BE2C (cell line): ENCODE measurements around the gene ANGPTL8.

Experiments used
- DNase-seq: peaks from one replicate; pipeline ENCODE4 v3.0.0-alpha.2; 2020
- H3K27me3 ChIP-seq: fragments of 250-450 bp; sonication (Bioruptor Pico); 2 replicates; pipeline ENCODE4 v1.5.1; 2020; ENCODE audit warnings: mild to moderate bottlenecking
- H3K36me3 ChIP-seq: fragments of 250-450 bp; sonication (Bioruptor Pico); 2 replicates; pipeline ENCODE4 v1.5.1; 2020; ENCODE audit warnings: mild to moderate bottlenecking
- H3K4me1 ChIP-seq: fragments of 250-450 bp; sonication (Bioruptor Pico); 2 replicates; pipeline ENCODE4 v1.5.1; 2020
- H3K4me3 ChIP-seq: 2 replicates; pipeline ENCODE4 v1.5.1; 2011; ENCODE audit warnings: low read depth, low read length
- H3K9me3 ChIP-seq: fragments of 250-450 bp; sonication (Bioruptor Pico); 2 replicates; pipeline ENCODE4 v1.5.1; 2020
- TF ChIP-seq, protein P1 (sequence below): IDR thresholded peaks from 2 replicates; pipeline ENCODE4 v1.5.1; 2012; ENCODE audit warnings: mild to moderate bottlenecking, low read depth, low read length

The ANGPTL8 gene

DNA sequence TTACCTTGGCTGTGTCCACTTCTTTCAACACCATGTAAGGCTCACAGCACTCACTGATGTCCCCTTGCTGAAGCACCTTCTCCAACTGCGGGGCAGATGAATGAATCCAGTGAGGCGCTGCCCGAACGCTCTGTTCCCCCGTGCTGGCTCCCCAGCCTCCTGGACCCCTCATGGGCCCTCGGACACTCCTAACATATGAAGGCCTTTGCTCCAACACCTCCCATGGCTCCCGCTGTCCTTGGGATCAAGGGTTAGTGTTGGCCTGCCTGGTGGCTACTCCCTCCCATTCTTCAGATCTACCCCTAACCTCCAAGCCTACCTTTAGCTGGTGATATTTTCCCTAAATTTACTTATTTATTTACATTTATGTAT lies 4.4 kb downstream of the ANGPTL8 start:
- Histone ChIP-seq H3K4me1 (peaks cover 2% of the 10 kb centered on the region; the same call in 1 of the 2 replicates), H3K4me3 (peak overlapping the region; percentile 47), H3K36me3 (no peaks in the 10 kb centered on the region), H3K9me3 (no peaks in the 10 kb centered on the region), H3K27me3 (no peaks in the 10 kb centered on the region)
- DNase-seq = no peak
- TF ChIP-seq, protein P1, sequence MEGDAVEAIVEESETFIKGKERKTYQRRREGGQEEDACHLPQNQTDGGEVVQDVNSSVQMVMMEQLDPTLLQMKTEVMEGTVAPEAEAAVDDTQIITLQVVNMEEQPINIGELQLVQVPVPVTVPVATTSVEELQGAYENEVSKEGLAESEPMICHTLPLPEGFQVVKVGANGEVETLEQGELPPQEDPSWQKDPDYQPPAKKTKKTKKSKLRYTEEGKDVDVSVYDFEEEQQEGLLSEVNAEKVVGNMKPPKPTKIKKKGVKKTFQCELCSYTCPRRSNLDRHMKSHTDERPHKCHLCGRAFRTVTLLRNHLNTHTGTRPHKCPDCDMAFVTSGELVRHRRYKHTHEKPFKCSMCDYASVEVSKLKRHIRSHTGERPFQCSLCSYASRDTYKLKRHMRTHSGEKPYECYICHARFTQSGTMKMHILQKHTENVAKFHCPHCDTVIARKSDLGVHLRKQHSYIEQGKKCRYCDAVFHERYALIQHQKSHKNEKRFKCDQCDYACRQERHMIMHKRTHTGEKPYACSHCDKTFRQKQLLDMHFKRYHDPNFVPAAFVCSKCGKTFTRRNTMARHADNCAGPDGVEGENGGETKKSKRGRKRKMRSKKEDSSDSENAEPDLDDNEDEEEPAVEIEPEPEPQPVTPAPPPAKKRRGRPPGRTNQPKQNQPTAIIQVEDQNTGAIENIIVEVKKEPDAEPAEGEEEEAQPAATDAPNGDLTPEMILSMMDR = no peak

DNA sequence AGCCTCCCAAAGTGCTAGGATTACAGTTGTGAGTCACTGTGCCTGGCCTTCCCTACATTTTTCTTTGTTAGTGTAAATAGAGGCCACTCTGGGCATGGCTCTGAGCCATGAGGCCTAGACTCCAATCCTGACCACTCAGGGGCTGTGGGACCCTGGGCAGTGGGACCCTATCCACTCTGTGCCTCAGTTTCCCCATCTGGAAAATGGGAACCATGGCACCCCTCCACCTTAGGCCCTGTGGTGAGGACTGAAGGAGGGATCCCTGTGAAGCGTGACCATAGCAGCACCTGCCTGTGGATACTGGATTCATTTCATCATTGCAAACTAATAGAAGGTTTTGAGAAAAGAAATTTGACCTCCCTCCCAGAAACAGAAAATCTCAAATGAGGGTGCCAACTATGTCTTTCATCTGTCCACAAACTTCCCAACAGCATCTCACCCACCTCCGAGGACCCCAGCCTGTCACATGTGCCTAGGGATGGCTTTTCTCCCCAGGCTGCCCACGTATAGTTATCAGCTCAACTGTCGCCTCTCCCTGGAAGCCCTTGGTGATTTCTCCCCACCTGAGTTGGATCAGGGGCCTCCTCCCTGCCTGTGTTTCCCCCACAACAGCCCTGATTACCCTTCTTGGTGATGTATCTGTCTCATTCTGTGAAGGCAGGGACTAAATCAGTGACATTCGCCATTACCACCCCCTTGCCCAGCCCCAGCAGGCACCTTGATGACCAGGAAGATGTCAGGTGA lies 5.6 kb downstream of the ANGPTL8 start:
- no peak for DNase-seq
- no peaks in the 10 kb centered on the region for H3K27me3 ChIP-seq
- no peak overlapping the region for H3K4me3 ChIP-seq
- no peaks in the 10 kb centered on the region for H3K36me3 ChIP-seq
- TF ChIP-seq, protein P1 = no peak
- H3K4me1 ChIP-seq = peaks cover 2% of the 10 kb centered on the region; the same call in 1 of the 2 replicates
- H3K9me3 ChIP-seq = no peaks in the 10 kb centered on the region

DNA sequence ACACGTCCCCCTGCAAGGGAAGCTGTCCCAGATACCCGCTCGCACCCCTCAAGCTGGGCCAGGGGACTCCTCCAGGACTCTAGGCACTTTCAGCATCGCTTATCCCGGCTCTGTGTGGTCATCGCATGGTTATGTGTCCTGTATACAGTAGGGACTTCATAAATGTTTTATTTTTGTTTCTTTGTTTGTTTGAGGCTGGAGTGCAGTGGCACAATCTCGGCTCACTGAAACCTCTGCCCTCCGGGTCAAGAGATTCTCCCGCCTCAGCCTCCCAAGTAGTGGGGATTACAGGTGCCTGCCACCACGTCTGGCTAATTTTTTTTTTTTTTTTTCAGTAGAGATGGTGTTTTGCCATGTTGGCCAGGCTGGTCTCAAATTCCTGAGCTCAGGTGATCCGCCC lies 7.5 kb downstream of the ANGPTL8 start:
- Histone ChIP-seq H3K4me3 (no peak overlapping the region), H3K9me3 (no peaks in the 10 kb centered on the region), H3K4me1 (peaks cover 2% of the 10 kb centered on the region; the same call in 1 of the 2 replicates), H3K27me3 (no peaks in the 10 kb centered on the region), H3K36me3 (no peaks in the 10 kb centered on the region)
- TF ChIP-seq, protein P1 = no peak
- DNase-seq = no peak

DNA sequence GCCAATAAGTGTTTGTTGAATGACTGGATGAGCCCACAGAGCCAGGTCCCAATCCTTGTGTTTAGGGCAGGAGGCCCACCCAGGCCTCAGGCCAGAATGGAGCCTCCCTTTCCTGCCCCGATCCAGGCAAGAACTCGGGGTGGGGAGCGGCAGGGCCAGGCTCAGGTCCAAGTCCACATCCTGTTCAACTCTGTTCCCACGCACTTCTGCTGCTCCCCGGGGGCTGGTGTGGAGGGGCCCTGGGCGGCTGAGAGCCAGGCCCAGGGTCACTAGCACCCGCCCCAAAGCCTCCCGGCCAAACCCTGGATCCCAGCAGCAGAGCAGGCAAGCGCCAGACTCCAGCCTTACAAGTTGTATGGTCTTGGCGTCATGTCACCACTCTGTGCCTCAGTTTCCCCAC lies 8.0 kb downstream of the ANGPTL8 start:
- Histone ChIP-seq H3K27me3 (no peaks in the 10 kb centered on the region), H3K36me3 (no peaks in the 10 kb centered on the region), H3K9me3 (no peaks in the 10 kb centered on the region), H3K4me1 (peaks cover 2% of the 10 kb centered on the region; the same call in 1 of the 2 replicates), H3K4me3 (no peak overlapping the region)
- no peak for DNase-seq
- TF ChIP-seq, protein P1 = no peak

DNA sequence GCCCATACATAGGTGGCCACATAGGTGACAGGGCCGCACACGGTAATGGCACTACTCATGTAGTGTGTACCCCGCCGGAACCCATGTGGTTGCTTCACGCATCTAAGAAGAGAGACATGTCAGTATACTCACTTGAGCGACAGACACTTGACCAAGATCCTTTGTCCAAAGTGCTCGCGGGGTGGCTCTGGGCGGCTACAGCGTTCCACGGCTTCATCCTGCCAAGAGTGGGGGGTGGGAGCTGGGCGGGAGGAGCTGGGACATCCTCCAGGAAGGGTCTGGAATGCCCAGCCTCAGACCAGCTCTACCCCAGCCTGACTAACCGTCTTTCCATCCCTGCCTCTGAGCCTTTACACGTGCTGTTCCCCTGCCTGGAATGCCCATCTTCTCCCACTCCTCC lies 8.5 kb downstream of the ANGPTL8 start:
- Histone ChIP-seq H3K4me1 (peaks cover 2% of the 10 kb centered on the region; the same call in 1 of the 2 replicates), H3K36me3 (no peaks in the 10 kb centered on the region), H3K27me3 (no peaks in the 10 kb centered on the region), H3K9me3 (no peaks in the 10 kb centered on the region), H3K4me3 (no peak overlapping the region)
- DNase-seq = no peak
- TF ChIP-seq, protein P1 = no peak

DNA sequence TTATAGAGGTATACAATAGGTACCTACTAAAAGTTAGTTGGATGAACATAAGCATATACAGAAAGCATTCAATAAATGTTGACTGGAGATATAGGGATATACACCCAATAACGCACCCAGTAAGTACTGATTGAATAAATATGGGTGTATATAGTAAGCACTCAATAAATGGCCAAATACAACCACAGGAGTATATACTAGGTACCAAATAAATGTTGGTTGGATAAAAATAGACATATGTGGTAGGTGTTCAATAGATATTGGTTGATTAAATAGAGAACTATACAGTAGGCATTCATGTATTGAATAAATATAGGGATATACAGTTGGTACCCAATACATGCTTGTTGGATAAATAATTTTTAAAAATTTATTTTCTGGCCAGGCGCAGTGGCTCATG lies 9.4 kb downstream of the ANGPTL8 start:
- no peaks in the 10 kb centered on the region for H3K36me3 ChIP-seq
- TF ChIP-seq, protein P1 = no peak
- no peaks in the 10 kb centered on the region for H3K4me1 ChIP-seq
- no peaks in the 10 kb centered on the region for H3K27me3 ChIP-seq
- DNase-seq = no peak
- H3K4me3 ChIP-seq = no peak overlapping the region
- no peaks in the 10 kb centered on the region for H3K9me3 ChIP-seq
